ENCODE measurements around the gene LINGO3.

The LINGO3 gene

DNA sequence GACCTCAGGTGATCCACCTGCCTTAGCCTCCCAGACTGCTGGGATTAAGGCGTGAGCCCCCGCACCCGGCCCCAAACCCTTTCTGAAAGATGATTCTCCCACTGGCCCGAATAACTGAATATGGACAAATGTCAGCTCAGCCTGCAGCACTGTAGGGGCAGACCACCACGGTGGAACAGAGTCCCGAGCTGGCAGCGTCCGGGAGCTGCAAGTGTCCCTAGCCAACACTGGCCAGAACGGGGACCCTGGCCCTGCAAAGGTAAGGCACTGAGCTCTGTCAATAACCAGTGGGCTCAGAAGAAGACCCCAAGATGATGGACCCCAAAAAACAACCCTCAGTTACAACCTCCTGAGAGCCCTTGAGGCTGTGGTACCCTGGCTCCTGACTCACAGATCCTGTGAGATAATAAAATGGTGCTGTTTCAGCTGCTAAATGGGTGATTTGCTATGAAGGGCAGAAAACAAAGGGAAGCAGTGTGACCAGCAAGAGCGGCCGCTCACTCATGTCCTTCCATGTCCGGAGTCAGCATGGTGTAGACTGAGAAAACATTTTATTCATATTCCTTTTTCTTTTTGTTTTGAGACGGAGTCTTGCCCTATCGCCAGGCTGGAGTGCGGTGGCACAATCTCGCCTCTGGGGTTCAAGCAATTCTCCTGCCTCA is 18.9 kb upstream of the LINGO3 start:
- DNase-seq (ENCODE audit: low spot score) = no peak

DNA sequence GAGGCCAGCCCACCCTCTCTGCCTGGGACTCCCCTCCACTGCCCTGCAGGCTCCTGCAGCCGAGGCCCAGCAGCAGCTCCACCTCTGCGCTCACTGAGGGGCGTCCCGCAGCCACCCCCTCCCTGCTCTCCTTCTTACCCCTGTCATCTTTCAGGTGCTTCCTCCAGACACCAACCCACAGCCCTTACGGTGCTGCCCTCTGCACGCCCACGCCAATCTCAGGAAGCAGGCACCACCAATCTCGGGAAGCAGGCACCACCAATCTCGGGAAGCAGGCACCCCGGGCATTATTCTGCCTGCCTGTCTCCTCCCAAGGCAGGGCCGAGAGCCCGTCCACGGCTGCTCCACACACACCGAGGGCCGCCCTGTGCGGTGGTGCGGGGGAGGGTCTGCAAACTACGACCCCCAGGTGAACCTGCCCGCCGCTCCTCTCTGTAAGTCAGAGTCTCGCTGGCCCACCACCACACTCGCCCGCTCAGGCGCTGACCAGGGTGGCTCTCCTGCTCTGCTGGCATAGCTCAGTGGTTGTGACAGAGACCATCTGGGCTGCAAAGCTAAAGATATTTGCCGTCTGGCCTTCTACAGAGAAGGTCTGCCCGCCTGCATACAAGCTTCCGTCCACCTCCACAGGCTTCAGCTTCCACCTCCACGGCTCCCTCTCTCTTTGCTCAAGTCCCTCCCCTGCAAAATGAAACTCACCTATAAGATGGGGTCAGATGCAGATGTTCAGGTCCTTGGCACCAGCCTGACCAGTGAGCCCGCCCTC is 17.5 kb upstream of the LINGO3 start:
- DNase-seq (ENCODE audit: low spot score) = no peak

DNA sequence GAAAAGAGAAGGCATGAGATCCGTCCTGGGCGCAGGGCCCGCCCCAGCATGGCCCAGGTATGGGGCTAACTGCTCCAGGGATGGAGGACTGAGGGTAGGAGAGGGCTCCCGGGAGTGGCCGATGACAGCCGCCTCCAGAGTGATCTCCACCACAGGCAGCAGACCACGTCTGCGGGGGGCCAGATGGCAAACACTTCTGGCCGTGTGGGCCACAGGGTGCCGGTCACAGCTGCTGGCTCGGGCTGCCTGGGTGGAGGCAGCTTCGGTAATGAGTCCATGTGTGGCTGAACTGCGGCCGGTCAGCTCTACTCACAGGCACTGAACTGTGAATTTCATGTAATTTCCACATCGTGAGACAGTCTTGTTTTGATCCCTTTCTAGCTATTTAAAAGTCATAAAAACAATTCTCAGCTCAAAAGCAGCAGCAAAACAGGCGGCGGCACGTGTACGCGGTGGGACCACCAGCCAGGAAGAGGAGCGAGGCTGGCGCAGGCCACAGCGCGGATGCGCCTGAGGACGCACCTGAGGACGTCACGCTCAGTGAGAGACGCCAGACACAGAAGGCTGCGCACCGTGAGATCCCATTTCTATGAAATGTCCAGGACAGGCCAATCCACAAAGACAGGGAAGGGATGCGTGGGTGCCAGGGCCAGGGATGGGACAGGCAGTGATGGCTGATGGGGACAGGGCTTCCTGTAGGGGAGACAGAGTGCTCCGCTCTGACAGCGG is 16.4 kb upstream of the LINGO3 start:
- no peak for DNase-seq (ENCODE audit: low spot score)

DNA sequence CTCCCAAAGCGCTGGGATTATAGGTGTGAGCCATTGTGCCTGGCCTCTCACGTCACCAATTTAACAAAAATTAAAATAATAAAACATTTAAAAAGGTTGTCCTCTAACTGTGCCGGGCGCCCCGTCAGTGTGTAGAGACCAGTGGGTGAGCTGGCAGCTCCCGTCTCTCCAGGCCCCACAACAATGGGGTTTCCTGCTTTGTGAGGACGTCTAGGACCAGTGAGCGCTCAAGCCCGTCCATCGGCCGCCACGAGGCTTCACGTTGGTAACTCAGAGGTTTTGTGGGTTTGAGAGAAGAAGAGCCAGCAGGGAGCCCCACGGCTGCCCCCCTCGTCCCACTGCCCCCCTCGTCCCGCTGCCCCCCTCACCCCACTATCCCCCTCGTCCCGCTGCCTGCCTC is 15.8 kb upstream of the LINGO3 start:
- no peak for DNase-seq (ENCODE audit: low spot score)

DNA sequence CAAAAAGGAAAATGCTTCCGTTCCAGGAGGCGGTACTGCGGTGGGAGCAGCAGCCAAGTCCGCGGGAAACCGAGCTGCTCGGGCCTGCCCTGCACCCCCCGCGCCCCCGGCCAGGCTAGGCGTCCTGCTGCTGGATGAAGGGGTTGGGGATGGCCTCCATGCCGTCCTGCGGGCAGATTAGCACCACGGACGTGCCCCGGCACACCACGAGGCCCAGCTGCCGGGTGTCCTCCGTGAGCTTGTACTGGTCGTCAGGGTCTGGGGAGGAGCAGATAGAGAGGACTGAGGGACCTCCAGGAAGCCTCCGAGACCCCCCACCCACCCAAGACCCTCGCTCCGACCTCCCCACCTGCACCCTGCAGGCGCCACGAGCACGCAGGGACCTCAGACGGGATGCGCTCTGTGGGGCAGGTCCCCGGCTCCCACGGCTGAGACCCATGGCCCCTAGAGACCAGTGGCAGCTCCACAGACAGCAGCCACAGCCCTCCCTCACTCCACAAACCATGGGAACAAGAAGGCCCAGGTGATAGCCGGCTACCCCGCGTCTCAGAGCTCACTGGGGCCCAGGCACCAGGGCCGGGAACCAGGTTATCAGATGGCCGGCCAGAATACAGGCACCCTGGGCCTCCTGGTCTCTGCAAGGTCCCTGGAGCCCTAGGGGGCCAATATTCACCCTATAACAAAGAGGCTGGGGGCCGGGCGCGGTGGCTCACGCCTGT is 13.8 kb upstream of the LINGO3 start:
- no peak for DNase-seq (ENCODE audit: low spot score)

DNA sequence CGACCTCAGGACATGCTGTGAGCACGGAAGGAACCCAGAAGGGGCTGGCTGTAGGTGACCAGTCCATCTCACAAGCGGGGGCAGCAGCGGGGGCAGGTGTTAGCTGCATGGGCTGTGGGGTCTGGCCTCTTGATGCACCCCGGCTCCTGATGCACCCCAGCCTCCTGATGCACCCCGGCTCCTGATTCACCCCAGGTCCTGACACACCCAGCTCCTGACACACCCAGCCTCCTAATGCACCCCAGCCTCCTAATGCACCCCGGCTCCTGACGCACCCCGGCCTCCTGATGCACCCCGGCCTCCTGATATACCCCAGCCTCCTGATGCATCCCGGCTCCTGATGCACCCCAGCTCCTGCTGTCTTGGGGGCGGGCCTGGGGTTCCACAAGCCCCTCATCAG is 13.0 kb upstream of the LINGO3 start:
- DNase-seq (ENCODE audit: low spot score) = no peak

DNA sequence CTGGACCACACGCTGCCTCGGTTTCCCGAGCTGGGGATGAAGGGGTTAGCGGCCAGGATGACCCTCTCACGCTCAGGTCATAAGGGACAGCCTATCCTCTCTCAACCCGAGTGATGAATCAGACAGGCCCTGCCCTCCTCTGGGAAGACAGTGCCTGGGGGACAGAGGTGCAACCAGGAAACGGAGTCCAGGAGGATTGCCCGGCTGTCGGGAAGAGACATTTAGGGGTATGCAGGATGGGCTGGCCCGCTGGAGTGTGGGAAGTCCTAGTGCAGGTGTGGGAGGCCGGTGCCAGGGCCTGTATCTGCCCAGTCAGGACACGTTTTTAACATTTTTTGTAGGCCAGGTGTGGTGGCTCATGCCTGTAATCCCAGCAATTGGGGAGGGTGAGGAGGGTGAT is 12.1 kb upstream of the LINGO3 start:
- DNase-seq (ENCODE audit: low spot score) = no peak

DNA sequence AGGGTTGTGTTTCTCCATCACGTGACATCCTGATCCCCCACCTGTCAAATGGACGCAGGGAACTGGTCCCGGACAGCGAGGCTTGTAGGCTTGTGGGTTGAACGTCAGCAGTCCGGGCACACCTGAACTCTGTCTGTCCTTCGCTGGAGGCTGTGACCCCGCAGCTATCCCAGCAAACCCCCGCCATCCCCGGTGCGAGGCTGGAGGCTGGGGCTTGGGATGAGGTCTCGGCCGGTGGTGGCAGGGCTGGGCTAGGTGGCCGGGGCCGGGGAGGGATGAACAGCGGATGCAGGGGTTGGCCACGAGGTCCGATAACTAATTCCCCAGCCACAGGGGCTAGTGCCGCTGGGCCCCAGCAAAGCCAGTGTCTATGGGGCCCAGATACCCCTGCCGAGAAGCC is 11.6 kb upstream of the LINGO3 start:
- DNase-seq (ENCODE audit: low spot score) = no peak

DNA sequence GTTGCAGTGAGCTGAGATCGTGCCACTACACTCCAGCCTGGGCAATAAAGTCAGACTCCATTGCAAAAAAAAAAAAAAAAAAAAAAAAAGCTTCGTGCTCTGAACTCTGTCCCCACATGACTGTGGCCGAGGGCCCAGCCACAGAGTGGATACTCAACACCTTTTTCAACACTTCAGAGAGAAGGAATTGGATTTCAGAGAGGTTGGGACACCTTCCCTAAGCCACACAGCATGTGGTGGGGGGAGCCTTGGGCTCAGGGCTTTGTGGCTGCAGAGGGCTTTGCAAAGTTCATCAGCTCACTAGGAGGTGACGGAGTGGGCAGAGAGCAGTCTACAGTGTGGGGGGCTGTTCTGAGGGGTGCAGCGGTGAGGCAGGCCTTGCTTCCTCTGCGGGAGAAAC is 11.0 kb upstream of the LINGO3 start:
- DNase-seq (ENCODE audit: low spot score) = no peak

DNA sequence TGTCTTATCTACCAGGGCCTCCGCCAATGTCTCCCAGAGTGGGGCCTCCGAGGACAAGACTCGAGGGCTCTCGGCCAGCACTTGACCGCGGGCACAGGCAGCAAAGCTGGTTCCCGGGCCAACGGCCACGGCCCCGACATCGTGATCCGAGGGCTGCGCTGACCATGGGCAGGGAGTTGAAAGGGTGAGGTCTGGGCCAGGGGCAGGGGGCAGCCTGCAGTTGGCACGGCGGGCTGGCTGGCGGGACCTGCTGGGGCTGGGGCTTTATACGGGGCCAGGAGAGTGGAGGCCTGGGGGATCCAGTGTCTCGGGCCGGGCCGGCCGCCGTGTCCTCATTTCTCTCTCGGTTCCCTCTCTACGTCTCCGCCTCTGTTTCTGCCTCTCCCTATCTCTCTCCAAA is 9.8 kb upstream of the LINGO3 start:
- no peak for DNase-seq (ENCODE audit: low spot score)

DNA sequence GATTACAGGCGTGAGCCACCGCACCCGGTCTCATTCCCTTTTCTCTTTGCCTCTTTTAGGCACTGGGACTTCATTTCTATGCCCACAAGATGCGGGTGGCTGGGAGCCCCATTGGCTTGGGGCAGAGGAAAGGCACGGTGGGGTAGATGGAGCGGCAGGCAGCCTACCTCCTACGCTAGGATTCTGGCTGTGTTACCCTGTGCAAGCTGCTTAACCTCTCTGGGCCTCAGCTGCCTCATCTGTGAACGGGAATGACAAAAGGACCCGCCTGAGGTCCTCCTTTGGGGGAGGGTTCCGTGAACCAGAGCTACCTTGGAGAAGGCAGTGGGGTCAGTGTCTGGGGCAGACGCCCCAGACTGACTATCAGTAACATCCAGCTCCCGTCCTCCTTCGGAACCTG is 9.3 kb upstream of the LINGO3 start:
- no peak for DNase-seq (ENCODE audit: low spot score)

DNA sequence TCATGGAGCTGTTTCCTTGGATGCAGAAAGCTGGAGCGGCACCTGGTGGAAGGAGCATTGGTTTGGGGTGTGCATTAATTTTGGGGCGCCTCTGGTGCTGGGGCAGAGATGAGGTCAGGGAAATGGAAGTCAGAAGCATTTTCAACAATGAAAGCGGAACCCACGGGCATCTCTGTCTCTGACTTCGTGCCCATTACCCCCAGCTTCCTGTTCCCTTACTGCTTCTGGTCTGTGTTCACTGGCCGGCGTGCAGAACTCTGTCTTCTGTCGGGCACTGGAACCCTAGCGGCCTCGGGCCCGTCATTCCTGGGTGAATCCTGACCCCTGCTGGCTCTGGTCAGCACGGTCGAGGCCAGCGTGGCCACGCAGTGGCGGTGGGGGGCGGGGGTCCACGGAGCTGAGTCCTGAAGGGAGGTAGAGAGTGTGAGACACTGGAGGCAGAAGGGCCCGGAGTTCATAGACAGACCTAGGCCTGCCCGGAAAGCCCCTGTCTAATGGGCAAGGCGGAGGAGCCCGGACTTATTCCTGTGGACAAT is 7.9 kb upstream of the LINGO3 start:
- no peak for DNase-seq (ENCODE audit: low spot score)

DNA sequence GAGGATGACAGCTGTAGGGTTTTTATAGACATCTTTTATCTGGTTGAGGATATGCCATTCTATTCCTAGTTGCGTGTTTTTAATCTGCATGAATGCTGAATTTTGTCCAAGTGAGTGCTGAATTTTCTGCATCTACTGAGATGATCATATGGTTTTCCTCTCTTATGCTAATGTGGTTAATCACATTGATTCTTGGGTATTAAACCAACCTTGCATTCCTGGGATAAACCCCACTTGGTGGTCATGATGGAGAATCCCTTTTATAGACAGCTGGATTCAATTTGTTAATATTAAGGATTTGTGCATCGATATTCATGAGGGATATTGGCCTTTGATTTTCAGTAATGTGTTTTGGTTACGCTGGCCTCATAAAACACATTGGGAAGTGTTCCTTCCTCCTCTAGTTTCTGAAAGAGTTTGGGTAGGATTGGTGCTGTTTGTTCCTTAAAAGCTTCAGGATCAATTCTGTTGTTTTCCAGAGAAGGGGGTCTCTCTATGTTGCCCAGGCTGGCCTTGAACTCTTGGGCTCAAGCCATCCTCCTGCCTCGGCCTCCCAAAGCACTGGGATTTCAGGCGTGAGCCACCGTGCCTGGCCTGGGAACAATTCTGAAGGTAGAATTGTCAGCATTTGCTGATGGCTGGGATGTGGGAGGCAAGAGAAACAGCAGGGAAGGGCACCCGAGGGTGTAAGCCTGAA is 7.3 kb upstream of the LINGO3 start:
- DNase-seq (ENCODE audit: low spot score) = no peak

DNA sequence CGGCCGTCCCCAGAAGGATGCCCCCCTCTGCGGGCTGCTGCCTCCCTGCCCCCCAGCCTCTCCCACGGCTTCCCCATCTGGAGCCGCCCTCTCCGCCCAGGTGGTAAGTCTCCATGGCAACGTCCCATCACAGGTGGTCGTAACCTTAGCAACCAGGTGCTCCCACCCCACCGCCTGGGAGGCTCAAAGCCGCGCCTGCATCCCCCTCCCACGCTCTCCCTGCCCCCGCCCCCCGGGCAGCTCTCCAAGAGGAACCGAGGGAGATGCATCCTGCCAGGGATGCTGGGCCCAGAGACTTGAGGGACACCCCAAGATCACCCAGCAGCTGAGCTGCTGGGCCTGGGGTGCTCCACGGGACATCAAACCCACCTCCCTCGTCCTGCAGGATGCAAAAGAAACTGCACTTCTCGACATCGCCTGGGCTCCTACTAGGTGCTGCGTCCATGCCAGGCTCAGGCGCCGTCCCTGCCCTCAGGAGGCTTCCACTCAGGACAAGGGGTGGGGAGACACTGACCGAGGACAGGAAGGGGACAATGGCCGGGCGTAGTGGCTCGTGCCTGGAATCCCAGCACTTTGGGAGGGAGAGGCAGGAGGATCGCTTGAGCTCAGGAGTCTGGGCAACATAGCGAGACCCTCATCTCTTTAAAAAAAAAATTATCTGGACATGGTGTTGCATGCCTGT is 5.0 kb upstream of the LINGO3 start:
- DNase-seq (ENCODE audit: low spot score) = no peak

DNA sequence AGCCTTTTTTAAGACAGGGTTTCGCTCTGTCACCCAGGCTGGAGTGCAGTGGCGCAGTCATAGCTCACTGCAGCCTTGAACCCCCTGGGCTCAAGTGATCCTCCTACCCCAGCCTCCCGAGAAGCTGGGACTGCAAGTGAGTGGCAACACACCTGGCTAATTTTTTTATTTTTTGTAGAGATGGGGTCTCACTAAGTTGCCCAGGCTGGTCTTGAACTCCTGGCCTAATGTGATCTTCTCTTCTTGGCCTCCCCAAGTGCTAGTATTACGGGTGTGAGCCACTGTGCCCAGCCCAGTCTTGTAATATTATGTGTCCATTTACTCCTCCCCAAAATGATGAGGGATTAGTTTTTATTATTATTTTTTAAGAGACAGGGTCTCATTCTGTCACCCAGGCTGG is 3.1 kb upstream of the LINGO3 start:
- DNase-seq (ENCODE audit: low spot score) = no peak

DNA sequence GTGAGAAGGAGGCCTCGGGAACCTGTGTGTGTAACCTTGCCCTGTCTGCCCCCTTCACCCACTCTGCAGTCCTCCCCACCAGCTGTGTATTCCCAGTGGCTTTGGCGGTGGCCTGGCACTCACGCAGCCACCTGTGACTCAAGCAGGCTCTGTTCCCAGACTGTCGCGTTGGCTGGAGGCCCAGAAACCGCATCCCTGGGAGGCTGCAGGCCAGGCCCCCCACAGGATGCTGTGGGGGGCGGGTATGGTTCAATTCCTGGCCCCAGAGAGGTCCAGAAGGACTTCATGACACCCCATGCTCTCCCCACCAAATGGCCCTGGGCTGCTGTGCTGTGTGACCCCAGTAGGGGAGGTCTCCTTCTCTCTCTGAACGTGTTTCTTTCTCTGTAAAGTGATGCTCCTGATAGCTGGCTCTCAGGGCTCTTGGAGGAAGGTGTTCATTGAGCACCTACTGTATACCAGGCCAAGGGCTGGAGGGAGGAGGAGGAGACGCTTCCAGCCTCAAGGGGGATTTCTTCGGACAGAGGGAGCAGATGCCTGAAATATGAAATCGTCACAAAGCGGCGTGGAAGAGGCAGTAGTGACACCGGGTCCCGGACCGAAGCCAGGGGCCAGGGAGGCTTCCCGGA is 1.9 kb upstream of the LINGO3 start:
- DNase-seq (ENCODE audit: low spot score) = no peak

DNA sequence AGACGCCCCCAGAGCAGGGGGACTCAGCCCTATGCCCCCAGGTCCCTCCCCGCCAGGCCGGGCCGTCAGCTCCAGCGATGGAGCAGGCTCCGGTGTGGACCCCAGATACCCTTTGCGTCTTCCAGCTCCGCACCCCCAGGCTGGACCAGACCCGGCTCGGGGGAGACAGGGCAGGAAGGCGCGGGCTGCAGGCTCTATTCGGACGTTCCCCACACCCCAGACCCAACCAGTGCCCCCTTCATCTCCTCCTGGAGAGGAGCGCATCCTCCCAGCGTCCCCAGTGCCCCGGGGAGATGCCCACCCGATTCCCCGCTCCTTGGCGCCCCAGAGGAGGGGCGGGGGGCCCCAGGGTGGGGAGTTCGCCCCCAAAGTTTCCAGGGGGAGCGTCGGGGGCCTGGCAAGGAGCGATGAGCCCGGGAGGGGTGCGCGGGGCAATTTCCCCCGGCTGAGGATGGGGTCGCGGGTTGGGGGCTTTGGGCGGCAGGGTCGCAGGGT is 389 bp downstream of the LINGO3 start:
- DNase-seq (ENCODE audit: low spot score) = no peak

DNA sequence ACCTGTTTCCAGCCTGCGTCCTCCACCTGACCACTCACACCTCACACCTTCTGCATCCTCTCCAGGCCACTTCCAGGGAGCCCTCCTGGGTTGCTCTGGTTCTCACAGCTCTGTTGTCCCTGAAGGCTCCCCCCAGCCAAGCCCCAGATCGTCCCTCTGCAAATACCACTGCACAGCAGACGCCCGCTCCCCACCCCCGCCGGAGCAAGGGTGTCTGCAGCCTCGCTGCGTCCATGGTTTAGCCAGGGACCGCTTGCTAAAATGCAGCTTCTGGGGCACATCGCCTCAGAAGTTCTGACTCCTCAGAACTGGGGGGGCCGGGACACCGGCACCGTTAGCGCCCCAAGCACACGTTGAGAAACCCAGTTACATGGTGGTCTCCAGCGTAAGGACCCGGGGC is 983 bp downstream of the LINGO3 start:
- DNase-seq (ENCODE audit: low spot score) = no peak

DNA sequence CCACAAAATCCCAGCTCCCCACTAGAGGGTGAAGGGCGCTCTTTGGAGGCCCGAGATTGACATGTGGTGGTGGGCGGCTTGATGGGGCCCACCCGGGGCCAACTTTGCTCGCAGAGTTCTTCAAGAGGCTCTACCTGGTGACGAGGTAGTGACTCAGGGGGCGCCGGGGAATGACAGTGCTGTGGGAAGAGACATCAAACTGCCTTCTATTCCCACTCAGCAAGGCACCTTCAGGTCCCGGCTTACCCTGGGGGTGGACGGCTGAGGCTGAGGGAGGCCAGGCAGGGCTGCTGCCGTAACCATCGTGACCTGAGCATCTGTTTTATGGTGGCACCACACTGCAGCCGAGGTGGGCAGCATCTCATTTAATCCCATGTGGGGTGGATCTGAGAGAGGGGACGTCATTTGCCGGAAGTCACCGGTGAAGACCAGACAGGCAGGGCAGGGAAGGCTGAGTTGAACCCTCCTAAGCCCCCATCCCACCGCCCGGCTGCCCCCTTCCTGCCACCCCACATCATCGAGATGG is 1.6 kb downstream of the LINGO3 start:
- DNase-seq (ENCODE audit: low spot score) = no peak

All from RKO (cell line).